ENCODE results near the gene PDE6D. TPM values are rescaled to one million over a fixed set of nuclear protein-coding genes. Genes with fewer than 3 reads are reported as not detected.

PDE6D gene
- total and polyA plus RNA-seq, 2 of the 13 experiments (the other 11 are each of a cell fraction or from before 2014, with no cell fraction given) = 14.1 to 23.2 TPM

DNA sequence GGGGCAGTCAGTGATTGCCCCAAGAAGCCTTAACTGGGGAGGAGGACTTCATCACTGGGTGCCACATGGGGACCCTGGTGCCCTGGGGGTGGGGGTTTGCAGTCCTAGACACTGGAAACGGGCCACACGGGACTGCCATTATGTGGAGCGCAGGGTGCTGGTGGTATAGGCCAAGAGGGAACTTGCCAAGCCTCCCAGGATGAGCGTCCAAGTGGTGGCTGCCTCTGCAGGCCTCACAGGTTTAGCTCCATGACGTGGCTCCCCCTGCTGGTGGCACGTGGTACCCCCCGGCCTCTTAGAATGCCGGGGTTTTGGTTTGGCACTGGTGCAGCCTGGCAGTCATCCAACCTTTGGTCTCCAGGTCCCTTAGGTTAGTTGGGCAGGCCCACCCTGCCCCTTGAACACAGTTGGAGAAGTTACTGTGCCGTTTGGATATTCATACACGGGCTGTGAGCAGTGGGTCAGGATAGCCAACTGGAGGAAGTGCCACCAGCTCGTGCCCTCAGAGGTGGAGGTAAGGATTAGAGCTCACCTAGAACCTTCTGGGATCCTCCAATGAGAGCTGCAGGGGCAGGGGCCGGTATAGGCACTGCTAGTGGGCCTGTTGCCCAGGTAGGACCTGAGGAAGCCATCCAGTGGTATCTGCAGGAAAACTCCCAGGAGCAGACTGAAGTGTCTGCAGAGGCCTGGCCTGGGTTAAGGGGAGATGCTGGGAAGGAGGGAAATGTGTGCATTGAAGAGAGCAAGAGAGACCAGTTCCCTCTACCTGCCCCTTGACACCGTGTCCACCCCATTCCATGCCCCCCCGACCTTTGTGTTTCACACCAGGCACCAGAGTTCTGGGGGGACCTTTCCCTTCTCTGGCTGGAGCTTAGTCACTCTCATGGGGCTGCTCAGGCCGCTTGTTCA is 67.1 kb downstream of the PDE6D start (continued):
- TF ChIP-seq SALL1 (CRISPR knock-in tag; IDR thresholded peaks at IDR 0.05) = peak; percentile 85
- 0 out of 2 replicates have a peak, but pooled peaks have one; percentile 51 for TF ChIP-seq ZNF335 (CRISPR knock-in tag; IDR thresholded peaks at IDR 0.05)
- TF ChIP-seq, protein P1, sequence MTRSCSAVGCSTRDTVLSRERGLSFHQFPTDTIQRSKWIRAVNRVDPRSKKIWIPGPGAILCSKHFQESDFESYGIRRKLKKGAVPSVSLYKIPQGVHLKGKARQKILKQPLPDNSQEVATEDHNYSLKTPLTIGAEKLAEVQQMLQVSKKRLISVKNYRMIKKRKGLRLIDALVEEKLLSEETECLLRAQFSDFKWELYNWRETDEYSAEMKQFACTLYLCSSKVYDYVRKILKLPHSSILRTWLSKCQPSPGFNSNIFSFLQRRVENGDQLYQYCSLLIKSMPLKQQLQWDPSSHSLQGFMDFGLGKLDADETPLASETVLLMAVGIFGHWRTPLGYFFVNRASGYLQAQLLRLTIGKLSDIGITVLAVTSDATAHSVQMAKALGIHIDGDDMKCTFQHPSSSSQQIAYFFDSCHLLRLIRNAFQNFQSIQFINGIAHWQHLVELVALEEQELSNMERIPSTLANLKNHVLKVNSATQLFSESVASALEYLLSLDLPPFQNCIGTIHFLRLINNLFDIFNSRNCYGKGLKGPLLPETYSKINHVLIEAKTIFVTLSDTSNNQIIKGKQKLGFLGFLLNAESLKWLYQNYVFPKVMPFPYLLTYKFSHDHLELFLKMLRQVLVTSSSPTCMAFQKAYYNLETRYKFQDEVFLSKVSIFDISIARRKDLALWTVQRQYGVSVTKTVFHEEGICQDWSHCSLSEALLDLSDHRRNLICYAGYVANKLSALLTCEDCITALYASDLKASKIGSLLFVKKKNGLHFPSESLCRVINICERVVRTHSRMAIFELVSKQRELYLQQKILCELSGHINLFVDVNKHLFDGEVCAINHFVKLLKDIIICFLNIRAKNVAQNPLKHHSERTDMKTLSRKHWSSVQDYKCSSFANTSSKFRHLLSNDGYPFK (CRISPR knock-in tag; IDR thresholded peaks at IDR 0.05; ENCODE audit: borderline replicate concordance) = peak; percentile 50; the same call in 1 of the 2 replicates
- 0 out of 2 replicates have a peak, but pooled peaks have one; percentile 39 for TF ChIP-seq ZNF136 (CRISPR knock-in tag; IDR thresholded peaks at IDR 0.05; ENCODE audit: low read depth)
- no peak for TF ChIP-seq KLF13 (CRISPR knock-in tag; IDR thresholded peaks at IDR 0.05)
- TF ChIP-seq, protein P2, sequence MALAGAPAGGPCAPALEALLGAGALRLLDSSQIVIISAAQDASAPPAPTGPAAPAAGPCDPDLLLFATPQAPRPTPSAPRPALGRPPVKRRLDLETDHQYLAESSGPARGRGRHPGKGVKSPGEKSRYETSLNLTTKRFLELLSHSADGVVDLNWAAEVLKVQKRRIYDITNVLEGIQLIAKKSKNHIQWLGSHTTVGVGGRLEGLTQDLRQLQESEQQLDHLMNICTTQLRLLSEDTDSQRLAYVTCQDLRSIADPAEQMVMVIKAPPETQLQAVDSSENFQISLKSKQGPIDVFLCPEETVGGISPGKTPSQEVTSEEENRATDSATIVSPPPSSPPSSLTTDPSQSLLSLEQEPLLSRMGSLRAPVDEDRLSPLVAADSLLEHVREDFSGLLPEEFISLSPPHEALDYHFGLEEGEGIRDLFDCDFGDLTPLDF (CRISPR knock-in tag; IDR thresholded peaks at IDR 0.05) = no peak
- TF ChIP-seq ZNF34 (CRISPR knock-in tag; IDR thresholded peaks at IDR 0.05; ENCODE audit: borderline replicate concordance) = no peak
- peak; percentile 62; the same call in 1 of the 2 replicates for TF ChIP-seq ARNT2 (CRISPR knock-in tag; IDR thresholded peaks at IDR 0.05; ENCODE audit: low read depth)
- TF ChIP-seq CREB1 (IDR thresholded peaks at IDR 0.05) = peak; percentile 73
- no peak for TF ChIP-seq CREB1 (CRISPR knock-in tag; IDR thresholded peaks at IDR 0.05)
- TF ChIP-seq SCMH1 (CRISPR knock-in tag; IDR thresholded peaks at IDR 0.05; ENCODE audit: borderline replicate concordance) = no peak
- TF ChIP-seq, protein P3, sequence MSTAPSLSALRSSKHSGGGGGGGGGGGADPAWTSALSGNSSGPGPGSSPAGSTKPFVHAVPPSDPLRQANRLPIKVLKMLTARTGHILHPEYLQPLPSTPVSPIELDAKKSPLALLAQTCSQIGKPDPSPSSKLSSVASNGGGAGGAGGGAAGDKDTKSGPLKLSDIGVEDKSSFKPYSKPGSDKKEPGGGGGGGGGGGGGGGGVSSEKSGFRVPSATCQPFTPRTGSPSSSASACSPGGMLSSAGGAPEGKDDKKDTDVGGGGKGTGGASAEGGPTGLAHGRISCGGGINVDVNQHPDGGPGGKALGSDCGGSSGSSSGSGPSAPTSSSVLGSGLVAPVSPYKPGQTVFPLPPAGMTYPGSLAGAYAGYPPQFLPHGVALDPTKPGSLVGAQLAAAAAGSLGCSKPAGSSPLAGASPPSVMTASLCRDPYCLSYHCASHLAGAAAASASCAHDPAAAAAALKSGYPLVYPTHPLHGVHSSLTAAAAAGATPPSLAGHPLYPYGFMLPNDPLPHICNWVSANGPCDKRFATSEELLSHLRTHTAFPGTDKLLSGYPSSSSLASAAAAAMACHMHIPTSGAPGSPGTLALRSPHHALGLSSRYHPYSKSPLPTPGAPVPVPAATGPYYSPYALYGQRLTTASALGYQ (CRISPR knock-in tag; IDR thresholded peaks at IDR 0.05) = no peak
- TF ChIP-seq TEAD3 (CRISPR knock-in tag; optimal IDR thresholded peaks at IDR 0.05; ENCODE audit: borderline replicate concordance) = peak; percentile 79
- TF ChIP-seq PCBP1 (IDR thresholded peaks at IDR 0.05; ENCODE audit: borderline replicate concordance, low read depth, low read length) = peak; percentile 58; the same call in 1 of the 2 replicates
- TF ChIP-seq ZNF17 (CRISPR knock-in tag; IDR thresholded peaks at IDR 0.05) = no peak
- no peak for TF ChIP-seq ZFP82 (CRISPR knock-in tag; IDR thresholded peaks at IDR 0.05; ENCODE audit: borderline replicate concordance)
- TF ChIP-seq, protein P4, sequence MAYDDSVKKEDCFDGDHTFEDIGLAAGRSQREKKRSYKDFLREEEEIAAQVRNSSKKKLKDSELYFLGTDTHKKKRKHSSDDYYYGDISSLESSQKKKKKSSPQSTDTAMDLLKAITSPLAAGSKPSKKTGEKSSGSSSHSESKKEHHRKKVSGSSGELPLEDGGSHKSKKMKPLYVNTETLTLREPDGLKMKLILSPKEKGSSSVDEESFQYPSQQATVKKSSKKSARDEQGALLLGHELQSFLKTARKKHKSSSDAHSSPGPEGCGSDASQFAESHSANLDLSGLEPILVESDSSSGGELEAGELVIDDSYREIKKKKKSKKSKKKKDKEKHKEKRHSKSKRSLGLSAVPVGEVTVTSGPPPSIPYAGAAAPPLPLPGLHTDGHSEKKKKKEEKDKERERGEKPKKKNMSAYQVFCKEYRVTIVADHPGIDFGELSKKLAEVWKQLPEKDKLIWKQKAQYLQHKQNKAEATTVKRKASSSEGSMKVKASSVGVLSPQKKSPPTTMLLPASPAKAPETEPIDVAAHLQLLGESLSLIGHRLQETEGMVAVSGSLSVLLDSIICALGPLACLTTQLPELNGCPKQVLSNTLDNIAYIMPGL (CRISPR knock-in tag; IDR thresholded peaks at IDR 0.05; ENCODE audit: borderline replicate concordance in 1 of 2, low read depth in 1 of 2) = peak; percentile 82 to 94; a peak in 3 of 4 replicates
- TF ChIP-seq TARDBP (CRISPR knock-in tag; IDR thresholded peaks at IDR 0.05) = peak; percentile 66
- TF ChIP-seq SMC3 (IDR thresholded peaks at IDR 0.05; ENCODE audit: low read length) = peak; percentile 73
- no peak; the same call in 1 of the 2 replicates for TF ChIP-seq DNMT3B (CRISPR knock-in tag; conservative IDR thresholded peaks at IDR 0.05)
- no peak for TF ChIP-seq ZFP37 (CRISPR knock-in tag; IDR thresholded peaks at IDR 0.05; ENCODE audit: borderline replicate concordance)
